Head of caudate nucleus (tissue), 42 donors: ENCODE results near the gene MRPL58.
A peak's percentile ranks its signal among the peaks of the same experiment; 100 is the strongest.
"Not testable (repeated sequence)": the region's sequence is repeated elsewhere in the genome, so short reads cannot be mapped to it uniquely, and the experiment has no call there.

Experiments used
- DNase-seq, 42 donors: peaks; one replicate each; pipeline versions ENCODE4 v3.0.0 to v3.0.0-alpha.2; 2020 to 2021; ENCODE audit warnings: mixed read lengths in 7 of 42
- intact Hi-C: fragments of 100-400 bp; cut with DNase I; formaldehyde crosslinking; loops from one replicate; pipeline ENCODE4 v1.15.0; 2022

MRPL58 gene

DNA sequence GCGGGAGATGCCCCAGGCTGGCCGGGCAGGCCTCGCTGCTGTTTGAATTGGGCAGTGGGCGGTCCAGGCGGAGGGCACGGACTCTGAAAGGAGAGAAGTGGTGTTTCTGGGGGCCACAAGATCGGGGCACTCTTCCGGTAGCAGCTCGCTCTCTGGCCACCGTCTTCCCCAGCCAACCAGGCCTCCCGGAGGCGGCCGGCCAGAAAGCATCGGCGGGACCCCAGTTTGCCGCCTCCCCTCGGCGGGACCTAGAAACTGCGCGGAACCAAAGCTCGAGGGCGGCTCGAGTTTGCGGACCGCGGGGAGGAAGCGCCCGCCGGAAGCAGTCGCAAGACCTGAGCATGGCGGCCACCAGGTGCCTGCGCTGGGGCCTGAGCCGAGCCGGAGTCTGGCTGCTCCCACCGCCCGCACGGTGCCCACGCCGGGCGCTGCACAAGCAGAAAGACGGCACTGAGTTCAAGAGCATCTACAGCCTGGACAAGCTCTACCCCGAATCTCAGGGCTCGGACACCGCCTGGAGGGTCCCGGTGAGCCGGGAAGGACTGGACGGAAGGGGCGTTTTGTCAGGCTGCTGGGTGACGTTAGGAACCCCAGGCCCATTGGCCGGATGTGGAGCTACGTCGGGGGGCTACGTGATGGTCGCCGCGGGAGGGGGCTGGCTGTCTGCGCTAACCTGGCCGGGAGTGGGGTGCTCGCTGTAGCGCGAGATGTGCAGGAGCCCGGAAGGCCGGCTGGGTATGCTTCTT is at the start of gene MRPL58:
Gene MRPL58, plus strand, starts transcription at position 325 of the 746 bp plus-strand sequence. Its CDS starts 17 bp downstream, at position 342.
- intact Hi-C loops, result no loop called here
- peak; percentile 44 to 94 (median 88) for DNase-seq

DNA sequence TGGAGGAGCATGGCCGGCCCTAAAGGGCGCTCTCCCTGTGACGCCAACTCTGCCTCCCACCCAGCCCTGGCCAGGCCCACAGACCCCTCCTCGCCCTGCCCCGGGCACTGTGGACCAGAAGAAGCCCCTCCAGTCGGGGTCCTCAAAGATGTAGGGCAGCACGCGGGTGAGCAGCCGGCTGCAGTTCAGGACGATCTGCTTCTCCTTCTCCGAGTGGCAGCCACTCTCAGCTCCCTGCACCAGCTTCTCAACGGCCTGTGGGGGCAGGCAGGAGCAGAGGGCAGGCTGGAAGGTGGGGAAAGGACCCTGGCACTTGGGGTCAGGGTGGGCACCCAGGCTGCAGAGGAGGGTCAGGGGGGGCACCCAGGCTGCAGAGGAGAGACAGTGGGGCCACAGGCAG is 48.8 kb upstream of the MRPL58 start:
- intact Hi-C loops, result loop anchor here (5.0 kb wide), 1 partner anchor 69 kb away; no protein-coding TSS in a partner anchor
- peak in 3 of 42 donors; percentile 20 to 52 (median 36) for DNase-seq

DNA sequence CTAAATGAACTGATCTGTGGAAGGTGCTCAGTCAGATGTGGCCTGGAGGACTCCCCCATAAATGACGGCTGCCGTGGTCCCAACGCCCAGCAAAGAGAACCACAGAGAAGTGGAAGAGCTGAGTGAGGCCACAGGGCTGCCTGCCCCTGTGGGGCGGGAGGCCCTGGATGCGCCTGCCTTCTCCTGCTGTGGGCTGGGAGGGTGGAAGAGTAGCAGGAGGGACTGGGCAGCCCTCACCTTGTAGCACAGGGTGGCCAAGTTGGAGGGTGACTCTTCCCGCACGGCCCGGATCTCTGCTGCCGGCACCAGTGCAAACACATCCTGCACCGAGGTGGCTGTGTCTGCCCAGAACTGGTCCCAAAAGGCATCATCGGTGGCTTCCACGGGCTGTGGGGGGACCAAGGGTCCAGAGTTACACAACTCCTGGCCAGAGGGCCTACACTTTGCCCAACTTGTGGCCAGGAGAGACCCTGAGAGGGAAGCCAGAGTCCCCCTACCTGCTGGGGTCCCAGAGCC is 48.2 kb upstream of the MRPL58 start:
- intact Hi-C loops, result loop anchor here (5.0 kb wide), 1 partner anchor 68 kb away; no protein-coding TSS in a partner anchor
- DNase-seq, result no peak

DNA sequence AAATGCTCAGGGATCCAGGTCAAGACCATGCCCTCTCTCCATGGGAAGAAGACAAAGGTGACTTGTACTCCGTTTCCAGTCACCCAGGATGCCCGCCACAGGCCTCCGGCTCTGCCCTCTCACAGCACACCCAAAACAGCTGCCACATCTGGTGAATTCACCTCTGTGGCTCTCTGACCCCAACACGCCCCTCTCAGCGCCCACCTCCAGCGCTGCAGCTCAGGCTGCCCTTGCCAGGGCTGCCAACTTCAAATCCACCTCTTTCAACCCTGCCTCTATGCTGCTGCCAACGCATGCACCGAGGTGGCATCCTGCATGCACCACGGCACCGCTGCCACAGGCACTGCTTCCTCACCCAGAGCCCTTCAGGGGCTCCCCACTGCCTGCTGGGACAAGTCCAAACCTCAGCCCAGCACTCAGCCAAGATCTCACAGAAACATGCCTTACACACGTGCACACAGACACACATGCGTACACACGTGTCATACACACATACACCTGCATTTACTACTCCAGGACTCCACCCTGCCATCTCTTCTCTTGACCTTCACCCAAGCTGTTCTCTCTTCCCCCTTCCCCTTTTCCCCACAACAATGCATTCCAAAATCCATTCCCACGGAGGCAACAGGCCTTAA is 47.4 kb upstream of the MRPL58 start:
- no peak for DNase-seq
- intact Hi-C loops, result loop anchor here (5.0 kb wide), 1 partner anchor 67 kb away; no protein-coding TSS in a partner anchor

DNA sequence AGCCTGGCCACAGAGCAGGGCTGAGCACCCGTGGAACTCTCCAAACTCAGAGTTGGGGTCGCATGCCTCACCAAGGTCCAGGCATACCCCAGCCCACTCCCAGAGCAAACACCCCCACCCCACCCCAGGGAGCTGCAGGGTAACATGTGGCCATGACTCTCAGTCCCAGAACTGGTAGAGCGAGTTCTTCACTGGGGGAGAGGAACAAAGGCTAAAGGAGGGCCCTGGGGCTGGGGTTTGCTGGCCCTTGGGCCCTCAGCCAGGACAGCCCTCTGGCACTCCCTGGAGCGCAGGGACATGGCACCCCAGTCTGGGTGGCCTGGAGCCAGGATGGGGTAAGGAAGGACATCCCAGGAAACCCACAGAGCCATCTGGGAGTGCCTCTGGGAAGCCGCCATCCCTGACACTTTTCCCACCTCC is 44.1 kb upstream of the MRPL58 start:
- no peak for DNase-seq

DNA sequence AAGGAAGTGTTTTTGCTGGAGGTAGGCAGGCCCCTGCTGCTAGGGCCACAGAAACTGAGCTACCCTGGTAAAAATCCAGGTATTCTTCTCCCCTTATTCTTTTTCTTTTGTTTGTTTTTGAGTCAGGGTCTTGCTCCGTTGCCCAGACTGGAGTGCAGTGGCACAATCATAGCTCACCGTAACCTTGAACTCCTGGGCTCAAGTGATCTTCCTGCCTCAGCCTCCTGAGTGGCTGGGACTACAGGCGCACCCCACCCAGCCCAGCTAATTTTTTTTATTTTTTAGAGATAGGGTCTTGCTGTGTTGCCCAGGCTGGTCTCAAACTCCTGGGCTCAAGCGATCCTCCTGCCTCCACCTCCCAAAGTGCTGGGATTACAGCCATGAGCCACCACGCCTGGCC is 43.0 kb upstream of the MRPL58 start:
- intact Hi-C loops, DNase-seq: not testable (repeated sequence)

More for the DNA sequence above, 44.1 kb upstream of the MRPL58 start:
- intact Hi-C loops, result no loop called here

DNA sequence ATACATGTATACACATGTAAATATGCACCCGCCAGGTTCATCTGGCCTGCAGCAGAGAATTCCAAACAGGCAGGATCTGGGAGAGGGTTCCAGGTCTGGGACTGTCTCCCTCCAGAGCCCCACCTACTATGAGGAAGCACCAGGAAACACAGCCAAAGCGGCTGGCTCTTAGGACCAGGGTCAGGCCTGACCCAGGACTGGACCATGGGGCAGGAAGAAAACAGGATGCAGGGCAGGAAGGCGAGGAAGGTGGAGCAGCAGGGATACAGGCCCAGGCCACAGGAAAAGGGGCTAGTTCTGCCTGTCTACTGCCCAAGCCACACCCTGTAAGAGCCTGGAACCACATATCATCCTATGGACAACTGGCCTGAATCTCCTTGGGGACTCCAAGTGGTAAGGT is 42.1 kb upstream of the MRPL58 start:
- DNase-seq, result no peak
- intact Hi-C loops, result loop anchor here (10.0 kb wide), 1 partner anchor 214 kb away; the partner anchor contains the start of gene SUMO2

DNA sequence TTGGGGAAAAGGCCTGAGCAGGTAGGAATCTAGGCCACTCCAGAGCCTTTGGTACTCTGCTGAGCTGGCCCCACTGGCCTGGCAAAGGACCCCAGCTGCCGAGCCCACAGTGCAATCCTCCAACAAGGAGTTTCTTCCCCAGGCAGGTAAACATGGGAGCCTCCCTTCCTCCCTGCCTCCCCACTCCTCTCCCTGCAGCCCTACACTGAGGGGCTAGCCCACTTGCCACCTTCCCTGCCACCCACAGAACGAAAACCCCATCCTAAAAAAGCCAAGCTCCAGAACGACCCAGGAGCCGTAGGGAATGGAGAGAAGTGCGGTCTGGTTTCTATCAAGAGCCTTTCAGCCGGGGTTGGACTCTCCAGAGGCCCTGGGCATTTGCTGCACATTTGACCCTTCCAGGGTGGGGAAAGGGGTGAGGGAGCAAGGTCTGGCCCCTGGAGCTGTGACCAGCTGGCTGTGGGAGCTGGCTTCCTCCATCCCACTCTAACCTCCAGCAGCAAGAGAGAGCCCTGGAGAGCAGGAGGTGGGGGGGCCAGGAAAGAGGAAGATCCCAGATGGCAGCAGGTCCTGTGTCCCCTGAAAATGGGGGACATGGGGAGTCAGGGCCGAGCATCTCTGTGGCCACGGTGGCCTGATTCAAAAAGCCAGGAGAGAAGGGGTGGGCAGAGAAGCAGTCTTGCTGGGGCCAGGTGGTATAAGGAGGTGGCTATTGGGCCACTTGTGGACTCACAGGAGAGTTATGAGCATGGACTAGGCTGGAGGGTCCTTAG is 41.2 kb upstream of the MRPL58 start:
- no peak for DNase-seq
- intact Hi-C loops, result loop anchor here (10.0 kb wide), 1 partner anchor 214 kb away; the partner anchor contains the start of gene SUMO2

DNA sequence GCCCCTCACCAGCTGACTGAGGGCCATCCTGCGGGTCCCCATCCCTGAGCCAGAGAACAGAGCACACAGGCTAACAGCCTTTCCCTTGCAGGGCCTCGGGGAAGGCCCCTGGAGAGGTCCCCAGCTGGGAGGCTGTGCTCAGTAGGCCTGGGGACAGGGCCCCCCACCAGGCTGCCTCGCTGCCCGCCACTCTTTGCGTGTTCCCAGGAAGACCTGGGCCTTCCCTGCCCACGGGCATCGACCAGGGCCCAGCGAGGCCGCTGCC is 40.7 kb upstream of the MRPL58 start:
- DNase-seq, result no peak
- intact Hi-C loops, result loop anchor here (10.0 kb wide), 1 partner anchor 213 kb away; the partner anchor contains the start of gene SUMO2

DNA sequence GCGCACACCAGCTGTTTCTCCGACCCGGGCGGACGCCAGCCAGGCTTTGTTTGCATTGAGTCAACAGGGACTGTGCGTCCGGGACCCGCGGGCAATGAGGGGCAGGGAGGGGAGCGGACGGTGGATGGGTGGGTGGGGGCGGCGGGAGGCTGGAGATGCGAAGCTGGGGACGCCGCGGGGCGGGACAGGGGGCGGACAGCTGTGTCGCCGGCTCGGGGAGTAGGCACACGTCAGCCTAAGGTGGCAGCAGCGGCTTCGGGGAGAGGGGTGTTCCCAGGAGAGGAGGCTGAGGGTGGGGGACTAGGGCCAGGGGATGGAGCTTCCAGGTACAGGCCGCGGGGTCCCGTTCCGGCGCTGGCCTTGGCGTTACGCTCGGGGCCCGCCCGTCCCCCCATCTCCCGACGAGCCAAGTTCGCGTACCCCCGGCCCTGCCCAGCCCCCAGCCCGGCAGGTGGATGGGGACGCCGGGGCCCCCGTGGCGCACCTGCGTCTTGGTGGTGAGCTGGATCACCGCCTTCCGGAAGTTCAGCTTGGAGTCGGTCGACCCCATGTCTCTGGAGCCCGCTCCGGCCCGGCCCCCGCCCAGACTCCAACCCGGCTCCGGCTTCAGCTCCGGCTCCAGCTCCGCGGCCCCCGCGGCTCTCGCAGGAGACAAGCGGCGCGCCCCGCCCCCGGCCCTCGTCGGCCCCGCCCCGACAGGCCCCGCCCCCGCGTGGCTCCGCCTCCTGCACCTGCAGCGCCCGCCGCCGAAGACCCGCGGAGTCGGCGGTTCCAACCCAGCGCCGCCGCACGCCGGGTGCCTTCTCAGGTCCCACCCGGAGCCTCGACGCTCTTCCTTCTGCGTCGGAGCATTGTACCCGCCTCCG is 40.1 kb upstream of the MRPL58 start, which contains the start of gene HID1:
Gene HID1, minus strand, starts transcription at position 653 of the 866 bp plus-strand sequence. Its CDS starts 103 bp downstream, at position 550.
- intact Hi-C loops, result loop anchor here (10.0 kb wide), 1 partner anchor 212 kb away; the partner anchor contains the start of gene SUMO2
- peak; percentile 65 to 96 (median 90) for DNase-seq

DNA sequence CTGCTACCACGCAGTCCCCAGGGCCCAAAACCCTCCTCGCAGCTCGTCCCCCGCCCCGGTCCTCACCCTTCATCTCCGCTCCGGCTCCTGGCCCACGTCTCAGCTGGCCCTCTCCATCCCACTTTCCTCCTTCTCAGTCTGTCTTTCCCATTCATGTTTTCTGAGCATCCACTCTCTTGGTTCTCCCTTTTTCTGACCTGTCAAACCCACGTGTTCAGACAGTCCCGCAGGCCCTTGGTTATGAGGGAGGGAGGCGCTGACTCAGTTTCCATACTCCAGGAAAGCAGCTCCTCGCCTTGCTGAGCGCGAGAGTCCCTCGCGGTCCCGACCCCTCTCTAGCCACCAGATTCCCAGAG is 39.5 kb upstream of the MRPL58 start:
- intact Hi-C loops, result loop anchor here (10.0 kb wide), 1 partner anchor 212 kb away; the partner anchor contains the start of gene SUMO2
- no peak for DNase-seq

DNA sequence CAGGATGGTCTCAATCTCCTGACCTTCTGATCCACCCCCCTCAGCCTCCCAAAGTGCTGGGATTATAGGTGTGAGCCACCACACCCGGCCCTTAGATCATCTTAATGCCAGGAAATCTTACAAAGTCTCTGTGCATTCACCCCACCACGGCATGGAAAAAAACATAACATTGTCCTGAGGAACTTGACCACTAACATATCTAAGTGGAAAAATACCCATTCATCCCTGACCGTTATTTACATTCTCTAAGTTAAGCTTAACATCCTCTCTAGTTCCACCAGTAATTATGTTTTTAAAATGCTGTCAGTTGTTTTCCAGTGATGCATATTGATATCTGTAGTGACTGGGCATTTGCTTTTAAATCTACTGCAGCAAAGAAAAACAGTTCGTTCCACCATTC is 36.5 kb upstream of the MRPL58 start:
- DNase-seq, result no peak
- intact Hi-C loops, result loop anchor here (10.0 kb wide), 1 partner anchor 209 kb away; the partner anchor contains the start of gene SUMO2

DNA sequence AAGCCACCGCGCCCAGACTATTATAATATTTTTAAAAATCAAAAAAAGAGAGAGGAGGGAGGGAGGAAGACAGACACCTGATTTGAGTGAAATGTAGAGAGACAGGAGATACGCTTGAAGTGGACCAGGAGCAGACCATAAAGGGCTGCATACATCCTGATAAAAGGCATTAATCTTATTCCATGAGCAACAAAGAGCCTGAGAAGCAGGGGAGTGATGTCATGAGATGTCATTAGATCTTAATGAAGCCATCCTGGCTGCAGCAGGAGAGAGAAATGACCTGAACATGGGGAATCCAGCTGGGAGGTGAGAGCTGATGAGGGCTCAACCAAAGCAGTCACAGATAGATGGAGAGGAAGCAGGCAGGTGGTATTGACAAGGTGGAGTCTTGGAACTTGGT is 34.7 kb upstream of the MRPL58 start:
- intact Hi-C loops, result loop anchor here (10.0 kb wide), 1 partner anchor 207 kb away; the partner anchor contains the start of gene SUMO2
- DNase-seq, result no peak

DNA sequence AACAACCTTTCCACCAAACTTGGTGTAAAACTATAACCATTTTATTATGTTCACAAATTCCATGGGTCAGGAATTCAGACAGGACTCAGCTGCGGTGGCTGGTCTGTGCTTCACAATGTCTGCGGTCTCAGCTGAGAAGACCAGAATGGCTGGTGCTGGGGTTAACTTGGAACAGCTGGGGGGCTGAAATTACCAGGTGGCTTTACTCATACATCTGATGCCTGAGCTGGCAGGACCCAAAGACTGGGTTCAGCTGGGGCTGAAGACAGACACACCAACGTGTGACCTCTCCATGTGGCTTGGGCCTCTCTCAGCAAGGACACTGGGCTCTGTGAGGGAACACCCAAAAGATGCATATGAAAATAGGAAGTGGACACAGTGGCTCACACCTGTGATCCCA is 34.2 kb upstream of the MRPL58 start:
- intact Hi-C loops, result loop anchor here (10.0 kb wide), 1 partner anchor 207 kb away; the partner anchor contains the start of gene SUMO2
- DNase-seq, result no peak

DNA sequence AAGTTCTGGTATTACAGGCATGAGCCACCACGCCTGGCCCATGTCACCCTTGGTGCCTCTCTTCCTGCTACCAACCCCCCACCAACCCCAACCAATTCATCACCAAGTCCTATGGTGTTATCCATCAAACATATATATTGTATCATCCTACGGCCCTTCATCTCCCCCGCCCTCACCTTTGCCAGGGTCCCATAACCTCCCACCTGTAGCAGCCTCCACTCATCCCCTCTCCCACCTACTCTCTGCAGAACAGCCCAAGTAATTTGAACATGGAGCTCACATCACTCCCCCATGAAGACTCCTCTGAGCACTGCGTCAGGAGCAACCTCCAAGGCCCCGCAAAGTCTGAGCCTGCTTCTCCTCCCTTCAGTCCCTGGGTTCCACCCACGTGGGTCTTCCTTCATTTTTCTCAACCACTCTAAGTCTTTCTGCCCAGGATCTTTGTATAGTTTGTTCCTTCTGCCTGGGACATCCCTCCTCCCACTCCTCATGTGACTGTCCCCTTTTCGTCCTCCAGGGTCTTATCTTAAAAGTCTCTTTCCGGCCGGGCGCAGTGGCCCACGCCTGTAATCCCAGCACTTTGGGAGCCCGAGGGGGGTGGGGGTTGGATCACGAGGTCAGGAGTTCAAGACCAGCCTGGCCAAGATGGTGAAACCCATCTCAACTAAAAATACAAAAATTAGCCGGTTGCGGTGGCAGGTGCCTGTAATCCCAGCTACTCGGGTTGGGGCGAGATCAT is 32.9 kb upstream of the MRPL58 start:
- no peak for DNase-seq
- intact Hi-C loops, result loop anchor here (10.0 kb wide), 1 partner anchor 205 kb away; the partner anchor contains the start of gene SUMO2

DNA sequence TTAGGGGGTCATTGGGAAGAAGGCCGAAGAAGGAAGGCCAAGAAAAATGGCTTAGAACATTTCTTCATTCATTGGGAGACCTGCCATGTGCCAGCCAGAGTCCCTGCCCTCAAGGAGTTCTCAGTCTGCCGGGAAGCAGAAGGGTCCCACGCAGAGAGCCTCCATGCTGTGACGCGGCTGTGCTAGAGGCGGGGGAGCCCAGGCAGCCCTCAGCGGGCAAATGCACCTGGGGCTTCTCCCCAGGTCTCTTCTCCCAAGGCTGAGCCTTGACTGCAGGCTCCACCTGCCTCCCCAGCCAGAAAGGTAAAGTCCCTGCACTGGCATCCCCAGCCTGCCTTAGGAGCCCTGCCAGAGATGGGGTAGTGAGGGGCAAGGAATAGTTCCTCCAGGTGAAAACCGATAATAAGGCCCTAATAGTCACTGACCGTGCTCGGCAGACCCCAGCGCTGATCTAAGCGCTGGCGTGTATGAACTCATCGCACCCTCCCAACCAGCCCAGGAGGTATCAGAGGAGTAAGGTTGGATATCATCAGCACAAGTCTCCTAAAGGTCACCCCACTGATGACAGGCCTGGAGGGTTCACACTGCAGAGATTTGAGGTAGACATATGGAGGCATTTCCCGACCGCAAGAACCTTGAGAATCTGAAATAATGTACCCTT is 31.0 kb upstream of the MRPL58 start:
- DNase-seq, result peak in 2 of 42 donors; percentile 42 to 56
- intact Hi-C loops, result no loop called here
